Heart left ventricle (tissue), 16 donors: ENCODE data around the gene OSER1. TPM values are rescaled to one million over a fixed set of nuclear protein-coding genes. Genes with fewer than 3 reads are reported as not detected.
A peak's percentile ranks its signal among the peaks of the same experiment; 100 is the strongest.

ENCODE experiments used
- ATAC-seq, 4 donors: fragments of 200-7000 bp; cut with Tn5 transposase; one replicate each; pipeline ENCODE4 v1.9.1; 2020 to 2022; ENCODE audit warnings: moderate library complexity in 4 of 4, mild to moderate bottlenecking in 3 of 4, moderate number of reproducible peaks in 1 of 4
- DNase-seq, 5 donors: peaks; one replicate each; pipeline ENCODE4 v3.0.0-alpha.2; 2020
- H3K27ac ChIP-seq, 12 donors: fragments of 200-600 bp; sonication (generic) in 4 of 12; one replicate each; pipeline versions ENCODE4 v1.5.0 to v1.8.0; 2016 to 2022; ENCODE audit warnings: mild to moderate bottlenecking in 2 of 12
- H3K27me3 ChIP-seq, 9 donors: fragments of 200-600 bp; sonication (generic) in 2 of 9; one replicate each; pipeline versions ENCODE4 v1.5.1 to v1.8.0; 2016 to 2022; ENCODE audit warnings: mild to moderate bottlenecking in 3 of 9
- H3K36me3 ChIP-seq, 9 donors: fragments of 200-600 bp; sonication (generic) in 2 of 9; one replicate each; pipeline versions ENCODE4 v1.5.0 to v1.8.0; 2018 to 2022; ENCODE audit warnings: mild to moderate bottlenecking in 2 of 9
- H3K4me1 ChIP-seq, 12 donors: fragments of 200-600 bp; sonication (generic) in 4 of 12; one replicate each; pipeline versions ENCODE4 v1.5.0 to v1.8.0; 2016 to 2022; ENCODE audit warnings: mild to moderate bottlenecking in 3 of 12
- H3K4me3 ChIP-seq, 12 donors: fragments of 200-600 bp; sonication (generic) in 4 of 12; one replicate each; pipeline versions ENCODE4 v1.5.0 to v1.8.0; 2017 to 2022; ENCODE audit warnings: mild to moderate bottlenecking in 9 of 12, moderate library complexity in 4 of 12
- H3K9me3 ChIP-seq, 12 donors: fragments of 200-600 bp; sonication (generic) in 4 of 12; one replicate each; pipeline versions ENCODE4 v1.5.0 to v1.8.0; 2016 to 2022; ENCODE audit warnings: mild to moderate bottlenecking in 1 of 12
- CTCF ChIP-seq, 12 donors: fragments of 200-600 bp; sonication (generic) in 4 of 12; IDR thresholded peaks; one replicate each; pipeline versions ENCODE4 v1.5.0 to v1.8.0; 2018 to 2022; ENCODE audit warnings: antibody characterized with exemption in 12 of 12, mild to moderate bottlenecking in 5 of 12
- POLR2A ChIP-seq, 2 donors: fragments of 450-650 bp; IDR thresholded peaks; one replicate each; pipeline ENCODE4 v1.6.1; 2017; ENCODE audit warnings: antibody characterized with exemption in 2 of 2, mild to moderate bottlenecking in 2 of 2, moderate library complexity in 2 of 2
- WGBS, 4 donors: extraction: QIAGEN DNeasy Blood & Tissue Kit in 2 of 4; methylation state at CpG; one replicate each; pipeline versions ENCODE4 v1.1.5 to v1.1.7; 2013 to 2018; 5-methylcytosine and 5-hydroxymethylcytosine counted together
- intact Hi-C, 10 donors: fragments of 100-400 bp; cut with DNase I; formaldehyde crosslinking; loops; one replicate each; pipeline versions ENCODE4 v1.11.1 to v1.14.2; 2022
- polyA plus RNA-seq, 2 donors: library from polyadenylated mRNA; stranded (reverse); fragments of 200-250 nt; gene quantifications; one replicate each; pipeline ENCODE4 v1.2.3, GENCODE V29; 2013
- total RNA-seq, 9 donors: library from RNA; depleted of rRNA in 2 of 9; stranded (reverse); fragments of >200 nt in 2 of 9; fragmentation: NEBNext Ultra II Directional in 3 of 9; extraction: Animal tissue kit (Norgen Biotek cat#: 25700) in 3 of 9; gene quantifications; one replicate each; pipeline versions ENCODE4 v1.1.0 to v1.2.4, GENCODE V29; 2016 to 2023
- donor health status: ischemic (EF 13 %, LVEDD 7.1; RV severe dilation, severe dysfunction).
- donor health status: healthy with polysubstance abuse.
- donor health status: DM: no; HTN: yes; CAD: no.
- donor health status: DM: no; HTN: no; CAD: no.
- donor health status: ischemic (EF 25% LVEDD 6.9; RV normal size, moderate dysfunction).
- donor health status: ischemic (EF 25% LVEDD 5.7; RV mildly dilated, moderate dysfunction).
- donor health status: healthy.
- donor health status: DM: yes; HTN: yes; CAD: no.
- donor health status: ischemic (EF 35%, LVEDD 5.7; RV mildly dilated, moderate dysfunction).
- donor health status: nonischemic (EF 11% LVEDD 7.7; RV severe dilation, severe dysfunction).
- donor health status: DM: yes; HTN: yes; CAD: no.
- donor health status: PGD.
- donor health status: ischemic (EF 29% LVEDD 5.4; RV normal size, mild dysfunction).
- donor health status: nonischemic (EF 23%, LVEDD 6.1; RV moderate dilation, normal function).

Gene OSER1
- total and polyA plus RNA-seq, 11 donors = 11.9 to 39.0 (median 34.1) TPM

- DNase-seq = no peak
Observed at GRCh38 chr20:44159711-44160110, 50.9 kb downstream of the OSER1 start.

GRCh38 chr20:44159125-44159524 lies 51.4 kb downstream of the OSER1 start:
- TF ChIP-seq POLR2A (IDR thresholded peaks at IDR 0.05) = no peak
- TF ChIP-seq CTCF (IDR thresholded peaks at IDR 0.05) = no peak
- DNase-seq = no peak
- Histone ChIP-seq H3K4me1 (peaks cover 0 to 47% (median 12%) of the 10 kb centered on the region in 12 donors), H3K27me3 (no peaks in the 10 kb centered on the region), H3K9me3 (no peaks in the 10 kb centered on the region), H3K4me3 (no peak overlapping the region), H3K36me3 (peaks cover 0 to 30% (median 2%) of the 10 kb centered on the region in 9 donors), H3K27ac (peak overlapping the region in 1 of 12 donors; percentile 91)
- intact Hi-C loops = no loop called here
- WGBS, 4 donors = 77 to 85% (median 79%) methylated on average over 2 of the region's 2 CpGs
- no peak for ATAC-seq

More at GRCh38 chr20:44159711-44160110, 50.9 kb downstream of the OSER1 start:
- H3K36me3 ChIP-seq = peaks cover 0 to 30% (median 2%) of the 10 kb centered on the region in 9 donors
- intact Hi-C loops = no loop called here
- peak overlapping the region in 1 of 12 donors; percentile 91 for H3K27ac ChIP-seq
- peaks cover 0 to 45% (median 12%) of the 10 kb centered on the region in 12 donors for H3K4me1 ChIP-seq
- WGBS, 4 donors = 76 to 89% (median 84%) methylated on average over 34 to 50 of the region's 50 CpGs
- TF ChIP-seq CTCF (IDR thresholded peaks at IDR 0.05) = no peak
- no peak for TF ChIP-seq POLR2A (IDR thresholded peaks at IDR 0.05)
- no peak overlapping the region for H3K4me3 ChIP-seq
- peak in 1 of 4 donors; percentile 13 for ATAC-seq
- no peaks in the 10 kb centered on the region for H3K9me3 ChIP-seq
- H3K27me3 ChIP-seq = no peaks in the 10 kb centered on the region

GRCh38 chr20:44157061-44157460 lies 53.5 kb downstream of the OSER1 start:
- H3K4me3 ChIP-seq = no peak overlapping the region
- peaks cover 0 to 59% (median 17%) of the 10 kb centered on the region in 12 donors for H3K4me1 ChIP-seq
- no peaks in the 10 kb centered on the region for H3K9me3 ChIP-seq
- H3K36me3 ChIP-seq = peaks cover 0 to 36% (median 2%) of the 10 kb centered on the region in 9 donors
- H3K27me3 ChIP-seq = no peaks in the 10 kb centered on the region
- ATAC-seq (peak in 3 of 4 donors; percentile 20 to 26 (median 25)), DNase-seq (peak in 1 of 5 donors; percentile 22)
- intact Hi-C loops = no loop called here
- 62 to 80% (median 71%) methylated on average over 5 of the region's 5 CpGs for WGBS, 4 donors
- TF ChIP-seq CTCF (IDR thresholded peaks at IDR 0.05) (no peak), POLR2A (IDR thresholded peaks at IDR 0.05) (no peak)
- peak overlapping the region in 7 of 12 donors; percentile 10 to 91 (median 42) for H3K27ac ChIP-seq

GRCh38 chr20:44154521-44155001 lies 56.0 kb downstream of the OSER1 start:
- ATAC-seq (peak in 1 of 4 donors; percentile 20), DNase-seq (peak in 1 of 5 donors; percentile 24)
- H3K27ac ChIP-seq = peak overlapping the region in 9 of 12 donors; percentile 22 to 91 (median 85)
- no peak for TF ChIP-seq POLR2A (IDR thresholded peaks at IDR 0.05)
- TF ChIP-seq CTCF (IDR thresholded peaks at IDR 0.05) = peak in 2 of 12 donors; percentile 18 to 24
- H3K4me3 ChIP-seq = no peak overlapping the region
- no peaks in the 10 kb centered on the region for H3K27me3 ChIP-seq
- H3K36me3 ChIP-seq = peaks cover 0 to 36% (median 2%) of the 10 kb centered on the region in 9 donors
- peaks cover 0 to 63% (median 22%) of the 10 kb centered on the region in 12 donors for H3K4me1 ChIP-seq
- intact Hi-C loops = loop anchor here in 4 of 10 donors (5.0 kb wide), 1 partner anchor 33 kb away; the partner anchor contains the start of gene JPH2 (in 4 of the 4)
- 28 to 63% (median 39%) methylated on average over 5 to 7 of the region's 7 CpGs for WGBS, 4 donors
- peaks cover 0 to 6% (median 0%) of the 10 kb centered on the region in 12 donors for H3K9me3 ChIP-seq
